ENCODE measurements around the gene COX7A2. TPM values are rescaled to one million over a fixed set of nuclear protein-coding genes. Genes with fewer than 3 reads are reported as not detected.

COX7A2 gene
- total RNA-seq, 6 experiments from 2014 or later = 473 to 536 (median 489) TPM

DNA sequence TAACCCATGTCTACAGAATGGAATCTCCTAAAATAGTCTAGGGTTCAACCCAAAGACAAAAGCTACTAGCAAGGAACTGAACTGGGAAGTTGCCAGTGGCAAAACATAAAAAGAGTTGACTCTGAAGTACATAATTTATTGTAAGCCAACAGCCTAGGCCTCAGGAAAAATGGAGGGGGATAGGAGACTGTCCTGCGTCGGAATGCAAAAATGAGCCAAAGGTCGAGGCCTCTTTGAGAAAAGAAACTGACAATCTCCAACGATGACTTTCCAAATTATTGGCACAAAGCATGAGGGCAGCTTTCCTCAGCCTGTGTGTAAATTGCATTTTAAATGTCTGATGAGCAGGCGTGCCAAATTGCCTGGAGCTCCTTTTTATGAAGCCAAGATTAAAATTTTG is 39.9 kb downstream of the COX7A2 start:
- TF ChIP-seq, protein P1, sequence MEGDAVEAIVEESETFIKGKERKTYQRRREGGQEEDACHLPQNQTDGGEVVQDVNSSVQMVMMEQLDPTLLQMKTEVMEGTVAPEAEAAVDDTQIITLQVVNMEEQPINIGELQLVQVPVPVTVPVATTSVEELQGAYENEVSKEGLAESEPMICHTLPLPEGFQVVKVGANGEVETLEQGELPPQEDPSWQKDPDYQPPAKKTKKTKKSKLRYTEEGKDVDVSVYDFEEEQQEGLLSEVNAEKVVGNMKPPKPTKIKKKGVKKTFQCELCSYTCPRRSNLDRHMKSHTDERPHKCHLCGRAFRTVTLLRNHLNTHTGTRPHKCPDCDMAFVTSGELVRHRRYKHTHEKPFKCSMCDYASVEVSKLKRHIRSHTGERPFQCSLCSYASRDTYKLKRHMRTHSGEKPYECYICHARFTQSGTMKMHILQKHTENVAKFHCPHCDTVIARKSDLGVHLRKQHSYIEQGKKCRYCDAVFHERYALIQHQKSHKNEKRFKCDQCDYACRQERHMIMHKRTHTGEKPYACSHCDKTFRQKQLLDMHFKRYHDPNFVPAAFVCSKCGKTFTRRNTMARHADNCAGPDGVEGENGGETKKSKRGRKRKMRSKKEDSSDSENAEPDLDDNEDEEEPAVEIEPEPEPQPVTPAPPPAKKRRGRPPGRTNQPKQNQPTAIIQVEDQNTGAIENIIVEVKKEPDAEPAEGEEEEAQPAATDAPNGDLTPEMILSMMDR (IDR thresholded peaks at IDR 0.05) = no peak
- H3K36me3 Mint-ChIP-seq (ENCODE audit: low read depth) = peaks cover 40% of the 10 kb centered on the region
- H3K27me3 Mint-ChIP-seq (ENCODE audit: insufficient read depth) = peaks cover 14% of the 10 kb centered on the region
- H3K9me3 Mint-ChIP-seq = no peaks in the 10 kb centered on the region
- H3K4me3 Mint-ChIP-seq = peak overlapping the region; percentile 100
- H3K27ac Mint-ChIP-seq = peak overlapping the region; percentile 98
- DNase-seq = peak; percentile 41
- H3K4me1 Mint-ChIP-seq (ENCODE audit: low read depth) = peaks cover 70% of the 10 kb centered on the region

DNA sequence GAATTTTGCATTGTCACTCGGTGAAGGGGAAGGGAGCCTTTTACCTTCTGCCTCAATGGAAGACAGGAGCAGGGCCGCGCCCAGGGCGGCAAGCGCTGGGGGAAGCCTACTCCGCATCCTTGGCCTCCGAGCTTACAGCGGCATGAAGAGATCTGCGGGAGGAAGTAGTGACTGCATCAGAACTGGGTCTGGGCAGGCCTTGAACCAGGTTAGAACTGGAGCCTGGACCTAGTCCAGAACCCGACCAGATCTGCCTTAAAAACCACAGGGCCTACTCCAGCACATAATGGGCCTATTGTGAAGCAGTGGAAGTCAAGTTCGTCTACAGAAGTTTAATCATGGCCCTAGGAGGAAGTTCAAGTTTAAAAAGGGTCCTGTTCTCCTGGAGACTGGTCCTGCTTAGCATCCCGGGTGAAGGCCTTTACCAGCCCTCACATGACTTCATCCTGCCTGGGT is 40.9 kb downstream of the COX7A2 start:
- no peak for DNase-seq
- peak overlapping the region; percentile 98 for H3K27ac Mint-ChIP-seq
- peaks cover 14% of the 10 kb centered on the region for H3K27me3 Mint-ChIP-seq (ENCODE audit: insufficient read depth)

DNA sequence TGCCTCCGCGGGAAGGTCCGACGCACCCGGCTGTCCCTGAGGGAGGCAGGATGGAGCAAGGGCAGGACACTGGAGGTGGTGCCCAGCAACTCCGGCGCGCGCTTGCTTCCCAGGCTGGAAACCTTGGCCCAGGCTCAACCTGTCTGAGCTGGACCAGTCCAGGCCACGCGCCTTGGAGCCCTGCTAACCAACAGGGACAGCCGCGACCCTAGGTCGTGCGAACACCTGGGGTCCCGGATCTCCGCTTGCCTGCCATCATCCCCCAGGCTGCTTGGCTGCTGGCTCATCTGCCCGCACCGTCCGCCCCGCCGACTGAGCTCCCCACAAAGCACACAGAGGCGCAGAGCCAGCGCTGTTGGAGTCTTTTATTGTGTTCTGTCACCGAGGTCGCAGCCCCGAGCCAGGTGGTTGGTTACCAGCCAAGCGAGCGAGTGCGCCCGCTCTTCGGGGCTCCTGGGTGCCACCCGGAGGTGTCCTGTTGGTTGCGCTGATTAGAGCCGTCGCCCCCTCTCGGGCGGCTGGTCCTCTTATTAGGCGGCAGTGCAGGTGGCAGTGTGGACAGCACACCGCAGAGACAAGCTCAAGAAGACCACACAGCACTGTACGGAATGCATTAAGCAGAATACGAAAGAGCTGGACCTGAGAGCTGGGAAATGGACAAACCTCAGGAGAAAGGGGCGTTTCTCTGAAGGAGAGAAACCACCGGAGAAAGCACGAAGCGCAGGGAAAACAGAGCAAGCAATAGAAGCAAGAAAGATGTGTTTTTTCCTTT is 41.5 kb downstream of the COX7A2 start:
- Mint-ChIP-seq H3K9me3 (no peaks in the 10 kb centered on the region), H3K36me3 (ENCODE audit: low read depth) (peaks cover 44% of the 10 kb centered on the region), H3K27me3 (ENCODE audit: insufficient read depth) (peaks cover 14% of the 10 kb centered on the region), H3K4me3 (peak overlapping the region; percentile 100), H3K4me1 (ENCODE audit: low read depth) (peaks cover 69% of the 10 kb centered on the region), H3K27ac (peak overlapping the region; percentile 98)
- TF ChIP-seq, protein P1 (IDR thresholded peaks at IDR 0.05) = no peak
- no peak for DNase-seq

More for the DNA sequence above, 40.9 kb downstream of the COX7A2 start:
- Mint-ChIP-seq H3K4me3 (peak overlapping the region; percentile 100), H3K9me3 (no peaks in the 10 kb centered on the region), H3K36me3 (ENCODE audit: low read depth) (peaks cover 44% of the 10 kb centered on the region), H3K4me1 (ENCODE audit: low read depth) (peaks cover 69% of the 10 kb centered on the region)
- TF ChIP-seq, protein P1 (IDR thresholded peaks at IDR 0.05) = no peak

DNA sequence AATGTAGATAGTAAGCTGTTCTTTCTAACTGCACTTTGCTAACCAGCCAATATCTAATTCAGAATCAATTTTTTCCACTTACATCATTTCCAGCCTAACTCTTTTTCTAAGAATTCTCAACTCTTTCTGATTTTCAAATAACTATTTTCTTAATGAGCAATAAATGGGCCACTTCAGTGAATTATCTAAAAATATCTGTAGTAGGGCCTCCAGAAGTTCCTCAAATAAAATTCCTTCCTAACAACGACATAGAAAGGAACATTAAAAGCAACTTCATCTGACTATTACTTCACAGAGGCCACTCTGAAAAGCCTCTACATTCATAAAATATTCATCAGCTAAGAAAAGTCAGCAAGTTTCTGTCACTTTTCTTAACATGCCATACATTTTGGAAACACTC is 42.6 kb downstream of the COX7A2 start:
- Mint-ChIP-seq H3K4me1 (ENCODE audit: low read depth) (peaks cover 72% of the 10 kb centered on the region), H3K4me3 (peak overlapping the region; percentile 53; the same call in 1 of the 2 replicates), H3K9me3 (peaks cover 2% of the 10 kb centered on the region; the same call in 1 of the 2 replicates), H3K36me3 (ENCODE audit: low read depth) (peaks cover 44% of the 10 kb centered on the region), H3K27ac (peak overlapping the region; percentile 59), H3K27me3 (ENCODE audit: insufficient read depth) (peaks cover 14% of the 10 kb centered on the region)
- no peak for DNase-seq
- TF ChIP-seq, protein P1 (IDR thresholded peaks at IDR 0.05) = no peak

DNA sequence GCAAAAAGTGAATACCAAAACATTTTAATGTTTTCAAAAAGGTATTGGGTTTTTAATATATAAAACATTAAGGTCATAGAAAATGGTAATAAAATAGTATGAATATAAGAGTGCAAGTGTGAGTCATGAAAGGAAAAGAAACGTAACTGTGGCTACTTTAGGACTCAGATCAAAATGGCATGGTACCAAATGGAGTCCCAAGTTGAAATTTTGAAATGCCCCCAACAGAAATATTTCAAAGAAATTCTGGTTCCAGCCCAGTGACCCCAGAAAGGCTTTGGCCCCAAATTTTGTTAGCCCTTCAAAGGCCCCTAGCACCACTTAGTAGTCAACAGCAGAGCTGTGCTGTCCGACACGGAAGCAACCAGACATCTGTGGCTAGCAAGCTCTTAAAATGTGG is 43.7 kb downstream of the COX7A2 start:
- peak overlapping the region; percentile 57; the same call in 1 of the 2 replicates for H3K27ac Mint-ChIP-seq
- peaks cover 77% of the 10 kb centered on the region for H3K4me1 Mint-ChIP-seq (ENCODE audit: low read depth)
- H3K27me3 Mint-ChIP-seq (ENCODE audit: insufficient read depth) = peaks cover 10% of the 10 kb centered on the region
- H3K9me3 Mint-ChIP-seq = peaks cover 10% of the 10 kb centered on the region; the same call in 1 of the 2 replicates
- H3K4me3 Mint-ChIP-seq = peak overlapping the region; percentile 65
- no peak for DNase-seq
- TF ChIP-seq, protein P1 (IDR thresholded peaks at IDR 0.05) = no peak
- peaks cover 41% of the 10 kb centered on the region for H3K36me3 Mint-ChIP-seq (ENCODE audit: low read depth)
